Right atrium auricular region (tissue), 2 donors: Measurements from ENCODE around the gene MRFAP1. TPM values are rescaled to one million over a fixed set of nuclear protein-coding genes. Genes with fewer than 3 reads are reported as not detected.

Experiments
- DNase-seq: peaks from one replicate; pipeline ENCODE4 v3.0.0-alpha.2; 2019; ENCODE audit warnings: low spot score
- H3K27ac ChIP-seq, 2 donors: fragments of 200-600 bp; sonication (generic); 1 replicate in 1 of 2; 2 replicates in 1 of 2; pipeline ENCODE4 v1.5.1; 2016 to 2019
- H3K27me3 ChIP-seq, 2 donors: fragments of 200-600 bp; sonication (generic); one replicate each; pipeline versions ENCODE4 v1.5.1 to v1.6.0; 2017 to 2019
- H3K36me3 ChIP-seq: fragments of 200-600 bp; sonication (generic); one replicate; pipeline ENCODE4 v1.5.1; 2016
- H3K4me1 ChIP-seq, 2 donors: fragments of 200-600 bp; sonication (generic); one replicate each; pipeline versions ENCODE4 v1.5.1 to v1.6.0; 2017 to 2019
- H3K4me3 ChIP-seq, 2 donors: fragments of 200-600 bp; sonication (generic); 1 replicate in 1 of 2; 2 replicates in 1 of 2; pipeline ENCODE4 v1.5.1; 2017 to 2019; ENCODE audit warnings: mild to moderate bottlenecking in 1 of 2, moderate library complexity in 1 of 2
- H3K9me3 ChIP-seq, 2 donors: fragments of 200-600 bp; sonication (generic); one replicate each; pipeline ENCODE4 v1.5.1; 2019
- total RNA-seq, 2 donors: library from RNA; depleted of rRNA; stranded (reverse); fragments of >200 nt; gene quantifications; one replicate each; pipeline ENCODE4 v1.1.0, GENCODE V29; 2016
- TF ChIP-seq, protein P1 (sequence below), 2 donors: fragments of 200-600 bp; sonication (generic); IDR thresholded peaks; one replicate each; pipeline ENCODE4 v1.5.1; 2019; ENCODE audit warnings: antibody characterized with exemption in 2 of 2

The MRFAP1 gene
- total RNA-seq, 2 donors from 2014 or later: 170 to 176 TPM

DNA sequence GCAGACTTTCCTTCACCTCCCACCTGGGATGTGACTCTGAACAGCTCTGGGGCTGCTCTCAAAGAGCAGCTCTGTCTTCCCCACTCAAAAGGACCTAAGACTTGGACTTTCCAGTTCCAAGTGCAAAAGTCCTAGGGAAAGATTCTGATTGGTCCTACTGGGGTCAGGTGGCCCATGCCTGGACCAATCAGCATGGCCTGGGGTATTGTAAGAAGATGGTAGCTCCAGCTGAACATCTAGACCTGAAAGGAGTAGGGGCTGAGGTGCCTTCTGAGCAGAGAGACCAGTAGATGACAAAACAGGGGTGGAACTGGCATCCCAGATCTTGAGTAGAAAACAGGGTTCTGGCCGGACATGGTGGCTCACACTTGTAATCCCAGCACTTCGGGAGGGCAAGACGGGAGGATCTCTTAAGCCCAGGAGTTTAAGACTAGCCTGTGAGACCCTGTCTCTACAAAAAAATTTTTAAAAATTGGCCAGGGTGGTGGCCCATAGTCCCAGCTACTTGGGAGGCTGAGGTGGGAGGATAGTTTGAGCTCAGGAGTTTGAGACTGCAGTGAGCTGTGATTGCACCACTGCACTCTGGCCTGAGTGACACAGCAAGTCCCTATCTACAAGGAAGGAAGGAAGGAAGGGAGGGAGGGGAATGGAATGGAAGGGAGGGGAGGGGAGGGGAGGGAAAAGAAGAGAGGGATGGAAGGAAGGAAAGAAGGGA, 27.4 kb upstream of the MRFAP1 start:
- Histone ChIP-seq H3K9me3 (no peaks in the 10 kb centered on the region), H3K27me3 (no peaks in the 10 kb centered on the region), H3K4me1 (no peaks in the 10 kb centered on the region), H3K4me3 (no peak overlapping the region), H3K36me3 (peaks cover 56% of the 10 kb centered on the region), H3K27ac (no peak overlapping the region)
- TF ChIP-seq, protein P1, sequence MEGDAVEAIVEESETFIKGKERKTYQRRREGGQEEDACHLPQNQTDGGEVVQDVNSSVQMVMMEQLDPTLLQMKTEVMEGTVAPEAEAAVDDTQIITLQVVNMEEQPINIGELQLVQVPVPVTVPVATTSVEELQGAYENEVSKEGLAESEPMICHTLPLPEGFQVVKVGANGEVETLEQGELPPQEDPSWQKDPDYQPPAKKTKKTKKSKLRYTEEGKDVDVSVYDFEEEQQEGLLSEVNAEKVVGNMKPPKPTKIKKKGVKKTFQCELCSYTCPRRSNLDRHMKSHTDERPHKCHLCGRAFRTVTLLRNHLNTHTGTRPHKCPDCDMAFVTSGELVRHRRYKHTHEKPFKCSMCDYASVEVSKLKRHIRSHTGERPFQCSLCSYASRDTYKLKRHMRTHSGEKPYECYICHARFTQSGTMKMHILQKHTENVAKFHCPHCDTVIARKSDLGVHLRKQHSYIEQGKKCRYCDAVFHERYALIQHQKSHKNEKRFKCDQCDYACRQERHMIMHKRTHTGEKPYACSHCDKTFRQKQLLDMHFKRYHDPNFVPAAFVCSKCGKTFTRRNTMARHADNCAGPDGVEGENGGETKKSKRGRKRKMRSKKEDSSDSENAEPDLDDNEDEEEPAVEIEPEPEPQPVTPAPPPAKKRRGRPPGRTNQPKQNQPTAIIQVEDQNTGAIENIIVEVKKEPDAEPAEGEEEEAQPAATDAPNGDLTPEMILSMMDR (IDR thresholded peaks at IDR 0.05): no peak
- no peak for DNase-seq

DNA sequence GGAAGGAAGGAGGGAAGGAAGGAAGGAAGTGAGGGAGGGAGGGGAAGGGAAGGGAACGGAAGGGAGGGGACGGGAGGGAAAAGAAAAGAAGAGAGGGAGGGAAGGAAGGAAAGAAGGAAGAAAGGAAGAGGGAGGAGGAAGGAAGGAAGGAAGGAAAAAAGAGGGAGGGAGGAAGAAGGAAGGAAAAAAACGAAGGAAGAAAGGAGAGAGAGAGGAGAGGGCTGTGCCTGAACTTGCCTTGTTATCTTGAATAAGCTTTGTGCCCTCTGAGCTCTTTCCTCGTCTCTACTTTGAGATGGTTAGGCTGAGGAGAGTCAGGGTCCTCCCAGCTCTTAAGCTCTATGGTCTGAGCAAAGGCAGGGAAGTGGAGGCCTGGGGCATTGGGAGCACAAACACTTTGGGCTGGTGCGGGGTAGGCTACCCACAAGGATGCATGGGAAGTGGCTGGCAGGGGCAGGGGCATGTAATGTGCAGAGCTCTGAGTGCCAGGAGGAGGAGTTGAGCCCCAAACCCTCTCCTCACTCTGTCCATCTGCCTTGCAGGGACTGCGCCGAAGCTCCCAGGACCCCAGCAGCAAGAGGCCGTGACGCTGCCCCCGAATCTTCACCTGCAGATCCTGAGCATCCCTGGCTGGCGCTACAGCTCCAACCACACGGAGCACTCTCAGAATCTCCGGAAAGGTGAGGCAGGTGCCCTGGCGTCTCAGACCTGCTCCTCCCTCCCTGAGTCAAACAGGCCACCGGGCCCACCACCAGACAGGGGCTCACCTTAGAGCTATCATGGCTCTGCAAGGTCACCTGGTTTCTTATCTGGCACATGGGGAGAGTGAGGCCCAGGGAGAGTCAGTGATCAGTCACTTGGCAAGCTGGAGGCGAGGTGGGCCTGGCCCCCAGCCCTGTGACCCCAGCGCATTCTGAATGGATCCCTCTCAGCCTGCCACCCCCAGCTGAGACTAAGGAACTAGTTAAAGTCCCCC, 26.5 kb upstream of the MRFAP1 start:
- Histone ChIP-seq H3K27ac (no peak overlapping the region), H3K9me3 (no peaks in the 10 kb centered on the region), H3K27me3 (no peaks in the 10 kb centered on the region), H3K4me1 (no peaks in the 10 kb centered on the region), H3K36me3 (peaks cover 56% of the 10 kb centered on the region), H3K4me3 (no peak overlapping the region)
- TF ChIP-seq, protein P1 (IDR thresholded peaks at IDR 0.05): no peak
- no peak for DNase-seq

DNA sequence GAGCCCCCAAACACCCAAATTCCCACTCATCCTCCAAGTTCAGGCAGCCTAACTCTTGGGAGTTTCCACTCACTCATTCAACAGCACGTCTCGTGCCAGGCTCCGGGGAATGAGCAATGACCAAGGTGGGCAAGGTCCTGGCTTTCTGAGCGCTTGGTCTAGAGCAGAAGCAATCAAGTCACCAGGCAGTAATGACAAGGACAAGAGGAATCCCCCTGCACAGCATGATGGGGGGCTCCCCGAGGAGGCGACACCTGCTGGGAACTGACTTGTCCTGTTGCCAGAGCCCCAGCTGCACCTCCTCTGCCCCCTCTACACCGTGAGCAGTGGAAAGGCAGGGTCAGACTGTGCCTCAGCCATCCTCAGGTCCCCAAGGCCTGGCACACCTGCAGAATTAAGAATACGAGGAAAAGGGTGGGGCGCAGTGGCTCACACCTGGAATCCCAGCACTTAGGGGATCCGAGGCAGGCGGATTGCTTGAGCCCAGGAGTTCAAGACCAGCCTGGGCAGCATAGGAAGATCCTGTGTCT, 25.7 kb upstream of the MRFAP1 start:
- H3K36me3 ChIP-seq: peaks cover 64% of the 10 kb centered on the region
- TF ChIP-seq, protein P1 (IDR thresholded peaks at IDR 0.05): no peak

DNA sequence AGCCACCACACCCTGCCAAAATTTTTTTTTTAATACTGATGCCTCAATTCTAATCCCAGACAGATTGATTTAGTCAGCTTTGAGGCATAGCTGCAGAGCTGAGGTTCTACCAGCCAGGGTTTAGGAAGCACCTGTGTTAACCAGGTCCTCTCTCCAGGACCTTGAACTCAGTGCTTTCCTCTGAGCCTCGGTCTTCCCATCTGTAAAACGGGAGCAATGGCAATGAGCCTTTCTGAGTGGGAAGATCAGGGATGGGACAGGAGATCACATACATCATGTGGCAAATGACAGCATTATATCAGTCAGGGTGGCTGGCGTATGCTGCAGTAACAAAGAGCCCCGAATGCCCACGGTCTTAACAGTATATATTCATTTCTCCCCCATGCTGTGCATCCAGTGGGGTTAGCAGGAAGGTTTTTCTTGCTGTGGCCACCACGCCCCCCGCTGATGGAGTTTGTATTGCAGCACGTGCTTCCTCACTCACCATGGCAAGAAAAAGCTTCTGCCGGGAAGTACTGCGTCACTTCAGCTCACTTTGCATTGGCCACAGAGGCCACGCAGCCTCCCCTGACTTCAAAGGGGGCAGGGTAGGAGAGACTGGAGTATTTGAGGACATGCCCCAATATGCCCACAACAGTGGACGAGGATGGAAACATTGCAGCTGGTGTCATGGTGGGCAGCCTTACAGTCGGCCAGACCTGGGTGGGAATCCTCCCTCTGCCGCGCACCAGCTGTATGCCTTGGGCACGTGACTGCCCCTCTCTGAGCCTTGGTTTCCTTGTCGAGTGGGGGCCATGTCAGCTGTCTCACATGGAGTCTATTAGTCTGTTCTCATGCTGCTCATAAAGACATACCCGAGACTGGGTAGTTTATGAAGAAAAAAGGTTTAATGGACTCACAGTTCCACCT, 24.1 kb upstream of the MRFAP1 start:
- Histone ChIP-seq H3K4me1 (no peaks in the 10 kb centered on the region), H3K4me3 (no peak overlapping the region), H3K36me3 (peaks cover 59% of the 10 kb centered on the region), H3K9me3 (no peaks in the 10 kb centered on the region), H3K27ac (no peak overlapping the region), H3K27me3 (no peaks in the 10 kb centered on the region)
- no peak for DNase-seq
- TF ChIP-seq, protein P1 (IDR thresholded peaks at IDR 0.05): no peak

More for the DNA sequence above, 25.7 kb upstream of the MRFAP1 start:
- H3K27ac ChIP-seq: no peak overlapping the region
- no peak for DNase-seq
- no peak overlapping the region for H3K4me3 ChIP-seq
- H3K4me1 ChIP-seq: no peaks in the 10 kb centered on the region
- H3K27me3 ChIP-seq: no peaks in the 10 kb centered on the region
- no peaks in the 10 kb centered on the region for H3K9me3 ChIP-seq

DNA sequence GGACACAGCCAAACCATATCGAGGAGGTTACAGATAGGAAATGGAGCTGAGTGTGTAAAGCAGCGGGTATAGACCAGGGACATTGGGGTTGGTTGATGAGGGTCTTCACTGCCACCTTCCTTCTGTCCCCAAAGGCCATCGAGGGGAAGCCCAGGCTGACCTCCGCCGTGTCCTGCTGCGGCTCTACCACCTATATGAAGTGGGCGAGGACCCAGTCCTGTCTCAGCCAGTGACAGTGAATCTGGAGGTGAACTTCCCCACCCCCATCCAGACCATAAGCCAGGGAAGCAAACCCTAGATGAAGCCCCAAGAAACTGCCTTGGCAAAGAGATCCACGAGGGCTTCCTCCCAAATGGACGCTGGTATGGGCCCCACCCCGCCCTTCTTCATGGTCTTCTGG, 23.2 kb upstream of the MRFAP1 start:
- H3K4me3 ChIP-seq: no peak overlapping the region
- no peaks in the 10 kb centered on the region for H3K4me1 ChIP-seq
- H3K27ac ChIP-seq: no peak overlapping the region
- H3K9me3 ChIP-seq: no peaks in the 10 kb centered on the region
- TF ChIP-seq, protein P1 (IDR thresholded peaks at IDR 0.05): no peak
- no peaks in the 10 kb centered on the region for H3K27me3 ChIP-seq
- H3K36me3 ChIP-seq: peaks cover 52% of the 10 kb centered on the region
- DNase-seq: no peak
